Measurements from ENCODE around the gene HSPA12A. TPM values are rescaled to one million over a fixed set of nuclear protein-coding genes. Genes with fewer than 3 reads are reported as not detected.

The HSPA12A gene
- total RNA-seq, 1 donor from 2014 or later = 7.4 TPM

DNA sequence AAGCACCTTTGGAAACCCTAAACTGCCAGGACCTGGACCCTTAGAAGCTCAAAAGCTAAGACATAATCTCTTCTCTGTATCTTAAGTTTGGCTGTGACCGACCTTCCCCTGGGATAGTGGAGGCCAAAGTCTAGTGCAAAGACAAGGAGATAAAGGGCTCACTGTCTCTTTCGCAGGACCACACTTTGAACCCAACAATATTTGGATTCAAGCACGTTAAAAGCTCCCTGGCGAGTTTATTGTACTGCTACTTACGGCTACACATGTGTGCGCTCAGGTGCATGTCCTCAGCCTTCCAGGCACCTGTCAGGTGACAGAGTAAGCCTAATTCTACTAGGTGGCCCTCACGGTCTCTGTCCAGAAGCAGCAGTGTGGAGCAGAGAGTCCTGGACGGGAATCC lies 65.7 kb downstream of the HSPA12A start:
- TF ChIP-seq, protein P1, sequence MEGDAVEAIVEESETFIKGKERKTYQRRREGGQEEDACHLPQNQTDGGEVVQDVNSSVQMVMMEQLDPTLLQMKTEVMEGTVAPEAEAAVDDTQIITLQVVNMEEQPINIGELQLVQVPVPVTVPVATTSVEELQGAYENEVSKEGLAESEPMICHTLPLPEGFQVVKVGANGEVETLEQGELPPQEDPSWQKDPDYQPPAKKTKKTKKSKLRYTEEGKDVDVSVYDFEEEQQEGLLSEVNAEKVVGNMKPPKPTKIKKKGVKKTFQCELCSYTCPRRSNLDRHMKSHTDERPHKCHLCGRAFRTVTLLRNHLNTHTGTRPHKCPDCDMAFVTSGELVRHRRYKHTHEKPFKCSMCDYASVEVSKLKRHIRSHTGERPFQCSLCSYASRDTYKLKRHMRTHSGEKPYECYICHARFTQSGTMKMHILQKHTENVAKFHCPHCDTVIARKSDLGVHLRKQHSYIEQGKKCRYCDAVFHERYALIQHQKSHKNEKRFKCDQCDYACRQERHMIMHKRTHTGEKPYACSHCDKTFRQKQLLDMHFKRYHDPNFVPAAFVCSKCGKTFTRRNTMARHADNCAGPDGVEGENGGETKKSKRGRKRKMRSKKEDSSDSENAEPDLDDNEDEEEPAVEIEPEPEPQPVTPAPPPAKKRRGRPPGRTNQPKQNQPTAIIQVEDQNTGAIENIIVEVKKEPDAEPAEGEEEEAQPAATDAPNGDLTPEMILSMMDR (IDR thresholded peaks at IDR 0.05) = no peak
- no peak for DNase-seq
- no peak overlapping the region for H3K27ac ChIP-seq
- intact Hi-C loops (cut with DNase I) = no loop called here
- ATAC-seq = no peak
- no peaks in the 10 kb centered on the region for H3K27me3 ChIP-seq
- no peaks in the 10 kb centered on the region for H3K36me3 ChIP-seq
- H3K9me3 ChIP-seq = no peaks in the 10 kb centered on the region
- no peaks in the 10 kb centered on the region for H3K4me1 ChIP-seq
- no peak overlapping the region for H3K4me3 ChIP-seq

DNA sequence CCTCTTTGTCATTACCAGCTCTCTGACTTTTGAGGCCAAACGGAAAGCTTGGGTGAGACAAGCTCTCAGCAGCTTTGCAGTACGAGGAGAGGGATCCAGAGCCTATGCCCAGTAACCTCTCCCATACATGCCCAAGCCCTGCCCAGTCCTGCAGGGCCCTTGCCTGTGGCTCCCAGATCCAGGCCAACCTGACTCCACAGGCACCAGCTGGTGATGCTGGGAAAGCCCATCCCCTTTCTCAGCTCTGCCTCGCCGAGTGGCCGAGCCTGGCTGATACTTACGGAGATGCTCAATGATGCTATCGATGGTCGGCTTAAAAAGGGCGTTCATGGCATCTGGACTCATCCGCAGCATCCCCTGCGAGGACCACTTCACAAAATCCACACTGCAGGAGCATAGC lies 66.2 kb downstream of the HSPA12A start:
- DNase-seq (no peak), ATAC-seq (no peak)
- Histone ChIP-seq H3K36me3 (no peaks in the 10 kb centered on the region), H3K4me1 (no peaks in the 10 kb centered on the region), H3K27ac (no peak overlapping the region), H3K4me3 (no peak overlapping the region), H3K27me3 (no peaks in the 10 kb centered on the region), H3K9me3 (no peaks in the 10 kb centered on the region)
- intact Hi-C loops (cut with DNase I) = no loop called here
- TF ChIP-seq, protein P1 (IDR thresholded peaks at IDR 0.05) = no peak

DNA sequence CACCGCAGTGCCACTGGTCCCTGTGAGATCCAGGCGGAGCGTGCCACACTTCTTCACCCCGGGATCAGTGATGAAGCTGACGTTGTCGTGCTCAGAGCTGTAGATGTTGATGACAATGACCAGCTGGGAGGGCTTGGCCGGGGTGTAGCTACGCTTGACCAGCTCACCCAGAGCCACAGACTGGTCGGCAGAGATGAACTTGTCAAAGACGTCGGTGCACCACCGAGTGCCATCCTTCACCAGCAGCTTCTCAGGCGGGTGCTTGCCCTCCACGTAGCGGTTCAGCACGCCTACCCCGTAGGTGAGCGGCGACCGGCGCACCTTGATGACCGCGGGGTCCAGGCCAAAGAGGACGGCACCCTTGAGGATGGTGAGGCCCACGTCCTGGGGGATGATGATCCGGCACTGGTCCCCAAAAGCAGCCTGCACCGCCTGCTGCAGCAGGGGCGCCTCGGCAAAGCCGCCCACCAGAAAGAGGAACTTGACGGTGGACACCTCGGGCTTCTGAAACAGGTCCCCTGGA lies 67.4 kb downstream of the HSPA12A start:
- H3K36me3 ChIP-seq = no peaks in the 10 kb centered on the region
- peaks cover 6% of the 10 kb centered on the region for H3K27me3 ChIP-seq
- DNase-seq (no peak), ATAC-seq (no peak)
- H3K4me1 ChIP-seq = no peaks in the 10 kb centered on the region
- H3K27ac ChIP-seq = no peak overlapping the region
- H3K9me3 ChIP-seq = no peaks in the 10 kb centered on the region
- TF ChIP-seq, protein P1 (IDR thresholded peaks at IDR 0.05) = no peak
- intact Hi-C loops (cut with DNase I) = no loop called here
- no peak overlapping the region for H3K4me3 ChIP-seq

DNA sequence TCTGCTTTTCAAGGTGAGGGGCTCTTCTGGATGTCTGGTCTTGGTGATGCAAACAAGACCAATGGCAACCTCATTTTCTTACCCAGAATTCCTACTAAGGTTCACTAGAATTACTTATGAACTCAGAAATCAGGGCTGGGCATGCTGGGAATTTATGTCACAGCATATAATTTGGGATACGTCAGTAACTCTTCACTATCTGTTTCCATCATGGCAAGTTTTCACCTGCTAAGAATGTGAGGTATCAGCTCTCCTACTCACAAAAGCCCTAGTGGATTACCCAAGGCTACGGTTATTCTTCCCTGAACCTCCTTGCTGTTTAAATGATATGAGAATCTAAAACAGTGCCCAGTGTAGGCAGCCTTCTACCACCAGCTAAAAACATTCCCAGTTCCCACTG lies 68.5 kb downstream of the HSPA12A start:
- no peaks in the 10 kb centered on the region for H3K9me3 ChIP-seq
- H3K36me3 ChIP-seq = no peaks in the 10 kb centered on the region
- ATAC-seq = no peak
- H3K27ac ChIP-seq = no peak overlapping the region
- no peak for DNase-seq
- H3K4me3 ChIP-seq = no peak overlapping the region
- no peaks in the 10 kb centered on the region for H3K4me1 ChIP-seq
- H3K27me3 ChIP-seq = peaks cover 9% of the 10 kb centered on the region
- TF ChIP-seq, protein P1 (IDR thresholded peaks at IDR 0.05) = no peak
- intact Hi-C loops (cut with DNase I) = no loop called here

DNA sequence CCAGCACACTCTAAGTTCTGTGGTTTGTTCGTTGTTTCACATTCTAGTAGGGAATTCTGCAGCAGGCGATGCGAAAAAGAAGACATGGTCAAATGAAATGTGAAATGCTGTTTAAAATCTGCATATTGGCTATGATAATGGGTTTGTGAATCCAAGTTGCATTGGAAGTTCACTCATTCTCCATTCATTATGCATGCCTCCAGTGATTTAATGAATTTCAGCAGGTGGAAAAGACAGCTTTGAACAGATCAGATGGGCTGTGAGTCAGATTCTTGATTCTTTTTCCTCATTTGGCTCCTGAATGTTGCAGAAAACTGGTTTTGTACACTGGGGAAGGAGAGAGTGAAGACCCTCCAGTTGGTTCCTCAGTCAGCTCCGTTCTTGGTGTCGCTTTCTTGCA lies 69.5 kb downstream of the HSPA12A start:
- H3K27ac ChIP-seq = no peak overlapping the region
- H3K4me3 ChIP-seq = no peak overlapping the region
- TF ChIP-seq, protein P1 (IDR thresholded peaks at IDR 0.05) = no peak
- intact Hi-C loops (cut with DNase I) = no loop called here
- H3K27me3 ChIP-seq = peaks cover 9% of the 10 kb centered on the region
- no peak for DNase-seq
- no peaks in the 10 kb centered on the region for H3K36me3 ChIP-seq
- ATAC-seq = no peak
- H3K4me1 ChIP-seq = no peaks in the 10 kb centered on the region
- H3K9me3 ChIP-seq = no peaks in the 10 kb centered on the region

Data from upper lobe of right lung (tissue), 1 donor.